AG04450 (cell line): ENCODE results near the gene CCDC74A. TPM values are rescaled to one million over a fixed set of nuclear protein-coding genes. Genes with fewer than 3 reads are reported as not detected.
"Not testable (repeated sequence)": the region's sequence is repeated elsewhere in the genome, so short reads cannot be mapped to it uniquely, and the experiment has no call there.

Experiments used
- CTCF ChIA-PET: fragments of 300-600, 350-600 bp; formaldehyde crosslinking; extraction: SDS; loops from one replicate; lab custom pipeline; 2022; ENCODE audit warnings: antibody characterized with exemption, inconsistent platforms; lab: Charles Lee
- POLR2A ChIA-PET: fragments of 350-600 bp; formaldehyde crosslinking; extraction: SDS; loops from one replicate; lab custom pipeline; 2021; ENCODE audit warnings: antibody characterized with exemption, inconsistent platforms; lab: Yijun Ruan, JAX
- DNase-seq: peaks from one replicate; pipeline ENCODE4 v3.0.0-alpha.2; 2011; ENCODE audit warnings: low read depth, low spot score
- H3K27ac ChIP-seq: one replicate; pipeline ENCODE4 v1.5.1; 2012; ENCODE audit warnings: low read depth, low read length, control low read depth
- H3K27me3 ChIP-seq: one replicate; pipeline ENCODE4 v1.6.0; 2012; ENCODE audit warnings: low read length; ENCODE audit not compliant: control insufficient read depth, insufficient read depth
- H3K4me3 ChIP-seq: 2 replicates; pipeline ENCODE4 v1.5.1; 2011; ENCODE audit warnings: mild to moderate bottlenecking, low read depth, low read length, control low read depth
- H3K9me3 ChIP-seq: 2 replicates; pipeline ENCODE4 v1.5.1; 2012; ENCODE audit warnings: low read length; ENCODE audit not compliant: control insufficient read depth, insufficient read depth
- polyA plus RNA-seq: library from polyadenylated mRNA; depleted of rRNA; stranded (reverse); fragments of >200 nt; gene quantifications from 2 replicates; pipeline ENCODE4 v1.2.3, GENCODE V29; 2011
- TF ChIP-seq, protein P1 (sequence below): IDR thresholded peaks from 2 replicates; pipeline ENCODE4 v1.5.1; 2011; ENCODE audit warnings: low read depth, low read length, control low read depth, inconsistent platforms

The CCDC74A gene
- polyA plus RNA-seq, 1 experiment = 4.0 TPM

DNA sequence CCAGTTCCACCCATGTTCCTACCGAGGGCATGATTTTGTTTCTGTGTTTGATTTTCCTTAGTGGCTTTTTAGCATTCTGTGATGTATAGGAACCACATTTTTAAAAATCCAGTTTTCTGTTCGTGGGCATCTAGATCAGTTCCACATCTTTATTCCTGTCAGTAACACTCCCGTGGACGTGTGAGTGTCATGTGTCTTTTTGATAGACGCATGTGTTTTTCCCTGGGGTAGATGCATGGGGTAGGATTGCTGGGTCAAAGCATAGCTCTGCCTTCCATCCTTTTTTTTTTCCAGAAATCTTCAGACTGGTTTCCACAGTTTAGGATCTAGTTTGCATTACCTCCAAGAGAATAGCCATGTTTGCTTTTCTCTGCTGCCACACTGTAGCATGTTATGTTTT lies 38.7 kb downstream of the CCDC74A start:
- Histone ChIP-seq H3K27me3 (peaks cover 2% of the 10 kb centered on the region), H3K9me3 (no peaks in the 10 kb centered on the region), H3K27ac (no peak overlapping the region), H3K4me3 (no peak overlapping the region)
- TF ChIP-seq, protein P1, sequence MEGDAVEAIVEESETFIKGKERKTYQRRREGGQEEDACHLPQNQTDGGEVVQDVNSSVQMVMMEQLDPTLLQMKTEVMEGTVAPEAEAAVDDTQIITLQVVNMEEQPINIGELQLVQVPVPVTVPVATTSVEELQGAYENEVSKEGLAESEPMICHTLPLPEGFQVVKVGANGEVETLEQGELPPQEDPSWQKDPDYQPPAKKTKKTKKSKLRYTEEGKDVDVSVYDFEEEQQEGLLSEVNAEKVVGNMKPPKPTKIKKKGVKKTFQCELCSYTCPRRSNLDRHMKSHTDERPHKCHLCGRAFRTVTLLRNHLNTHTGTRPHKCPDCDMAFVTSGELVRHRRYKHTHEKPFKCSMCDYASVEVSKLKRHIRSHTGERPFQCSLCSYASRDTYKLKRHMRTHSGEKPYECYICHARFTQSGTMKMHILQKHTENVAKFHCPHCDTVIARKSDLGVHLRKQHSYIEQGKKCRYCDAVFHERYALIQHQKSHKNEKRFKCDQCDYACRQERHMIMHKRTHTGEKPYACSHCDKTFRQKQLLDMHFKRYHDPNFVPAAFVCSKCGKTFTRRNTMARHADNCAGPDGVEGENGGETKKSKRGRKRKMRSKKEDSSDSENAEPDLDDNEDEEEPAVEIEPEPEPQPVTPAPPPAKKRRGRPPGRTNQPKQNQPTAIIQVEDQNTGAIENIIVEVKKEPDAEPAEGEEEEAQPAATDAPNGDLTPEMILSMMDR = no peak
- CTCF ChIA-PET = no interaction called here
- POLR2A ChIA-PET = no interaction called here
- no peak for DNase-seq

DNA sequence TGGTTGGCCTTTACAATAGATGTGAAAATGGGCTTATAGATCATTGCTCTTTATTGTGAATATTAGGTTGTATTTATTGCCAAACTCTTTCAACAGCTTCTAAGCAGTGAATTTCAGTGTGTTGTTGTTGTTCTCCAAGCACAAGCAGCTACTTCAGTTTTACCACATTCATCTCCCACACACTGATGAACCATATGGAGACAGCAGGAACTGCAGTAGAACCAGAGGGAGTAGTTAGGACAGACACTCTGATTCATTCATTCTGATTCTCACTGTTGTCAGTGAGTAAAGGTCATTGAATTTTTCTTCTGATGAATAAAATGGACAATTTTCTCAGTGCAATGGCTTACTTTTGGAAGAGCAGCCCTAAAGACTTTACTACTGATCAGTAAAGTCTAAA lies 40.2 kb downstream of the CCDC74A start:
- POLR2A ChIA-PET = no interaction called here
- TF ChIP-seq, protein P1 = no peak
- H3K9me3 ChIP-seq = no peaks in the 10 kb centered on the region
- H3K27ac ChIP-seq = no peak overlapping the region
- peaks cover 2% of the 10 kb centered on the region for H3K27me3 ChIP-seq
- CTCF ChIA-PET = no interaction called here
- DNase-seq = no peak
- no peak overlapping the region for H3K4me3 ChIP-seq

DNA sequence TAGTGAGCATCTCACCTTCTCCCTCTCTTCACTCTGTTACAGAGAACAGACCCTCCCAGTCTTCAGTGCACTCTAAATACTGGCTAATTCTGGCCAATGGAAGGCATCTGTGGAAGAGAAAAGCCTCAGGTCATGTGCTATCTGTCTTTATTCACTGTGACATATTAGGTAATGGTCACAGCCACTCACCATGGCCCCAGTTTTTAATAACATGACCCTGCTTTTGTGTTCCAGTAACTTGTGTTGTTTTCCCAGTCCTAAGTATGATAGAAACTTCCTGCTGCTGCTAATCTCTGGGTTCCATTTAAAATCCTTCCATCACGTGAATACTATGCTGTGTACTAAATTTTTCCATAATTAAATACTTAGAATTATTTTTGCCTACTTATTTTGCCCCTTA lies 40.7 kb downstream of the CCDC74A start:
- H3K27ac ChIP-seq, H3K9me3 ChIP-seq, H3K4me3 ChIP-seq, DNase-seq, H3K27me3 ChIP-seq, CTCF ChIA-PET, POLR2A ChIA-PET: not testable (repeated sequence)

DNA sequence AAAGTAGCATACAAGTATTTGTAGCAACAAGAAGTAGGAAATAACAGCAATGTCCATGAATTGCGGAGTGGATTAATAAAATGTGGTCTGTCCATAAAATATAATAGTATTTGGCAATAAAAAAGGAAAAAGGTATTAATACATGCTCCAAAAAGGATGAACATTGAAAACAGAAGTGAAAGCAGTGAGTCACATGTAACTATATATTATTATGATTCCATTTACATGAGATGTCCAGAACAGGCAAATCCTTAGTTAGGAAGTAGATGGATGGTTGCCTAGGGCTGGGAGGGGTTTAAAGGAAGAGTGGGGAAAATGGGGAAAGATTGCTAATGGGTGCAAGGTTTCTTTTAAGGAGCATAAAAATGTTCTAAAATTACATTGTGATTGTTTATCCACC lies 44.5 kb downstream of the CCDC74A start:
- CTCF ChIA-PET = no interaction called here
- Histone ChIP-seq H3K9me3 (no peaks in the 10 kb centered on the region), H3K4me3 (no peak overlapping the region), H3K27me3 (no peaks in the 10 kb centered on the region), H3K27ac (no peak overlapping the region)
- TF ChIP-seq, protein P1 = no peak
- POLR2A ChIA-PET = no interaction called here
- DNase-seq = no peak

DNA sequence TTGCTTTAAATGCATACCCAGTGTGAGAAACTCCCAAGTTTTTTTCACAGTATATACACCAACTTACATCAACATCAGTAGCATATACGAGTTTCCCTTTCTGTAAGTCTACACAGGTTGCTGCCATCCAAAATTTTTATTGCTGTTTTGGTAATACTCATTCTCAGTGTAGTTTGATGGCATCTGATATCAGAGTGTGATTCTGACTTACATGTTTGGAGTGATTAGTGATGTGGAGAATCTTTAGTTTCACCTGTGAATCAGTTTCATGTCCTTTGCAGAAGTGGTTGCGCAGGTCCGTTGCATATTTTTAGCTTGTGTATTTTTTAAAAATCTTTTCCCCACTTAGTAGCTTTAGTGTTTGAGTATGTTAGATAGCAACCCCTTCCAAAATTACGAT lies 50.1 kb downstream of the CCDC74A start:
- CTCF ChIA-PET = no interaction called here
- TF ChIP-seq, protein P1 = no peak
- DNase-seq = no peak
- no peak overlapping the region for H3K4me3 ChIP-seq
- H3K9me3 ChIP-seq = no peaks in the 10 kb centered on the region
- no peak overlapping the region for H3K27ac ChIP-seq
- POLR2A ChIA-PET = no interaction called here
- H3K27me3 ChIP-seq = no peaks in the 10 kb centered on the region

DNA sequence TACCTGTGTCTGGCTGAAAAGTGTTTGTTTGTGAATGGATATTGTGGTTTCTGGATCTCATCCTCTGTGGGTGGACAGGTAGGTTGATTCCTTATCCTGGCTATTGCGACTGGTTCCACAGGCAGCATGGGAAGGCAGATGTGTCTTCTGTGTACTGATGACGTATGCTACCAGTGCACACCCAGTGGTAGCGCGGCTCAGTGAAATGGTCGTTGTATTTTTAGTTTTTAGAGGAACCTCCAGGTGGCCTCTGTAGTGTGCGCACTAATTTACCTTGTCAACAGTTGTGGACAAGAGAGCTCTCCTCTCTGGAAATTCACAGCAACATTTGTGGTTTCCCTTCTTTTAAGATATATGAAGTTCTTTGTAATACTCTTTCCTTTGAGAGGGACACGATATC lies 52.5 kb downstream of the CCDC74A start:
- ChIA-PET CTCF (no interaction called here), POLR2A (no interaction called here)
- H3K4me3 ChIP-seq = no peak overlapping the region
- no peaks in the 10 kb centered on the region for H3K9me3 ChIP-seq
- no peak overlapping the region for H3K27ac ChIP-seq
- no peaks in the 10 kb centered on the region for H3K27me3 ChIP-seq
- TF ChIP-seq, protein P1 = no peak
- DNase-seq = no peak
